Skeletal muscle tissue (tissue), 4 donors: ENCODE data around the gene IGSF8. TPM values are rescaled to one million over a fixed set of nuclear protein-coding genes. Genes with fewer than 3 reads are reported as not detected.

Experiments
- H3K27ac ChIP-seq: one replicate; pipeline ENCODE4 v1.7.0; 2013; ENCODE audit warnings: mild to moderate bottlenecking, low read depth, low read length, inconsistent platforms
- H3K27me3 ChIP-seq, 3 donors: one replicate each; pipeline ENCODE4 v1.7.0; 2013; ENCODE audit warnings: low read length in 3 of 3; ENCODE audit not compliant: control insufficient read depth in 3 of 3, insufficient read depth in 3 of 3
- H3K36me3 ChIP-seq, 3 donors: one replicate each; pipeline ENCODE4 v1.7.0; 2013; ENCODE audit warnings: low read length in 3 of 3; ENCODE audit not compliant: control insufficient read depth in 3 of 3, insufficient read depth in 3 of 3
- H3K4me1 ChIP-seq, 3 donors: one replicate each; pipeline ENCODE4 v1.7.0; 2013; ENCODE audit warnings: low read length in 3 of 3, mild to moderate bottlenecking in 3 of 3; ENCODE audit not compliant: control insufficient read depth in 3 of 3, insufficient read depth in 3 of 3
- H3K4me3 ChIP-seq, 3 donors: one replicate each; pipeline ENCODE4 v1.7.0; 2013; ENCODE audit warnings: low read length in 3 of 3
- H3K9ac ChIP-seq, 3 donors: one replicate each; pipeline ENCODE4 v1.7.0; 2013; ENCODE audit warnings: low read length in 3 of 3, mild to moderate bottlenecking in 3 of 3, moderate library complexity in 2 of 3, low read depth in 1 of 3
- H3K9me3 ChIP-seq, 3 donors: one replicate each; pipeline ENCODE4 v1.7.0; 2013; ENCODE audit warnings: low read length in 3 of 3; ENCODE audit not compliant: control insufficient read depth in 3 of 3
- total RNA-seq: library from RNA; depleted of rRNA; stranded (reverse); fragments of >200 nt; gene quantifications from one replicate; pipeline ENCODE4 v1.2.3, GENCODE V29; 2014
- donor health status: Osteomylitis.

Gene IGSF8
- total RNA-seq, 1 donor from 2014 or later: 11.5 TPM

DNA sequence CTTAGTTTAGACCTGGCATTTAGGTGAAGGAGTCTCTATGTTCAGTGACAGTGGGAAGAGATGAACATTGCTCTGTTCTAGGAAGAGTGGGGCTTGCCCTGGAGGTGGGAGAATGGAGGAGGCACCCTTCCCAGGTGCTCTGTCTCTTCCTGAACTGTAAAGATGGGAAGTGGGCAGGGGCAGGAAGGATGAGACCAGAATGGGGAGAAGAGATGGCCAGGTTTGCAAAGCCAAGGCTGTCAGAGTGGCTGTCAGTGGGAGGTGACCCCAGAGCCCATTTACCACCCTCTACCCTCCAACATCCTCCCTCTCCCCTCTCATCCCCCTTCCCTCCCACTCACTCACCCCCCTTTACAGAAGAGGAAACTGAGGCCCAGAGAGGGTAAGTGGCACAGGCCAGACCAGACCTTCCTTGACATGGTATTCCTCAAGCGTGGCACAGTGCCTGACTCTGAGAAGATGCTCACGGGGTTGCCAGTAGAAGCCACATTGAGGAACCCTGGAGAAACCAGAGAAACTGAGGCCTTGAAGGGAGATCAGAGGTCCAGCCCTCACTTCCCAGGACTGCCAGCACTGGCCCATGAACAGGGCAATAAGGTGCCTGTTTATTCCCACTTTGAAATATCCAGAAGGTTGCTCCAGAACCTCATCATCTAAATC lies 1.4 kb upstream of the IGSF8 start:
- Histone ChIP-seq H3K9me3 (no peaks in the 10 kb centered on the region), H3K27me3 (no peaks in the 10 kb centered on the region), H3K4me1 (peaks cover 46 to 71% (median 61%) of the 10 kb centered on the region in 3 donors), H3K9ac (peak overlapping the region in 2 of 3 donors; percentile 88 to 89), H3K27ac (peak overlapping the region; percentile 96), H3K36me3 (peaks cover 0 to 4% (median 0%) of the 10 kb centered on the region in 3 donors), H3K4me3 (no peak overlapping the region)

DNA sequence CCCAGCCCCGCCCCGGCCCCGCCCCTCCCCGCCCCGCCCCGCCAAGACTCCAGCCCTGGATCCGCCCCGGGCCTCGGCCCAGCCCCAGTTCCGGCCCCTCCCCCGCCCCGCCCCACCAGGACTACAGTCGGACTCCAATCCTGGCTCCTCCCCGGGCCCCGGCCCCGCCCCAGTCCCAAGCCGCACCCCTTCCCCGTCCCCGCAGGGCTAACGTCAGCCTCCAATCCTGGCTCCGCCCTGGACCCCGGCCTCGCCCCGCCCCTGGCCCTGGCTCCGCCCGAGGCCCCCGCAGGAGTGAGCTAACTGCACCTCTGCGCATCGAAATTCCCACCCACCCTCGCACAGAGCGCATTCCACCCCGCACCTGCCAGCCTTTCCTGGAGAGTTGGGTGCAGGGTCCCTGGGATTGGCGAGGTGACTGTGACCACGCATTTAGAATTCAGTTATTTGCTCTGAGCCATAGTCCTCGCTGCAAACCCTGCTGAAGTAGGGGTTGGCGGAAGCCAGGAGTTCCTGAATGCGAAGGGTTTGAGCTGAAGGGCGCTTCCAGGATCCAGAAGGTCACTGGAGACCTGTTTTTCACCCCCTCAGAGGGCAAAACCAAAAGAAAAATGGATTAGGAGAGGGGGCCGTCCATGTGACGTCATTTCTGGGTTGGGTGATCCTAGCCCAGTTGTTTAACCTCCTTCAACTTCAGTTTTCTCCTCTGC lies 588 bp upstream of the IGSF8 start:
- Histone ChIP-seq H3K9me3 (no peaks in the 10 kb centered on the region), H3K9ac (peak overlapping the region; percentile 88 to 97 (median 89)), H3K27ac (peak overlapping the region; percentile 96), H3K4me3 (peak overlapping the region; percentile 73 to 88 (median 87)), H3K36me3 (peaks cover 1 to 5% (median 4%) of the 10 kb centered on the region in 3 donors), H3K4me1 (peaks cover 46 to 71% (median 61%) of the 10 kb centered on the region in 3 donors), H3K27me3 (no peaks in the 10 kb centered on the region)

DNA sequence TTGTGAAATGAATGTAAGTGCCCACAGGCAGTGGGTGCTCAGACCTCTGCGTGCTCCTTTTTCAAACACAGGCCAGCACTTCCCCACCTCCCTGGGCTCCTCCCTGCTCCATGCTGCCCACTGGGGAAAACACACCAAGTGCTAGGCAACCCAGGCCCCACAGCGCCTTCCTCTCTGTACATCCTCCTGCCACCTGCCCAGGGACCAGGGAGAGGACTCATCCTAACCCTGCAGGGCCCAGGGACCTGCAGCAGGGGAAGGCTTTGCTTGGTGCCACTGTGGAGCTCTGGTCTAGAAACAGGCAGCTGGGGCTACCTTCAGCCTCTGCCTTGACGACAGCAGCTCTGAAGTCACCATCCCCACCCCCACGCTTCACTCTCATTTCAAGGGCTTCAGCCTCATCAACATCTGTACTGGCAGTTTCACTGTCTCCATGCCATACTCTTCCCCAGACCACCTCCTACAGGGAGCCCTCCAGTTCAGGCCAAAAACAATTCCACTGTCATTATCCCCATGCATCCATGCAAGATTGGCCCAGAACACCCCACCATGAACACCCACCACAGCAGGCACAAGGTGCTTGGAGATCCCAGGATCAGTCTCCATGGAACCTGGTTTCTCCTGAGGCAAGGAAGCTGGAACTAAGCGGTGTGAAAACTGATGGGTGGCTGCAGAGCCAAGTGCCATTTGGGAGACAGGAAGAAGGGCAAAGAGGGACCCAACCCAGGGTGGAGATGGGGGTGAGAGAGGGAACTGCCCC lies 1.1 kb downstream of the IGSF8 start:
- H3K27ac ChIP-seq: no peak overlapping the region
- peaks cover 39 to 56% (median 51%) of the 10 kb centered on the region in 3 donors for H3K4me1 ChIP-seq

DNA sequence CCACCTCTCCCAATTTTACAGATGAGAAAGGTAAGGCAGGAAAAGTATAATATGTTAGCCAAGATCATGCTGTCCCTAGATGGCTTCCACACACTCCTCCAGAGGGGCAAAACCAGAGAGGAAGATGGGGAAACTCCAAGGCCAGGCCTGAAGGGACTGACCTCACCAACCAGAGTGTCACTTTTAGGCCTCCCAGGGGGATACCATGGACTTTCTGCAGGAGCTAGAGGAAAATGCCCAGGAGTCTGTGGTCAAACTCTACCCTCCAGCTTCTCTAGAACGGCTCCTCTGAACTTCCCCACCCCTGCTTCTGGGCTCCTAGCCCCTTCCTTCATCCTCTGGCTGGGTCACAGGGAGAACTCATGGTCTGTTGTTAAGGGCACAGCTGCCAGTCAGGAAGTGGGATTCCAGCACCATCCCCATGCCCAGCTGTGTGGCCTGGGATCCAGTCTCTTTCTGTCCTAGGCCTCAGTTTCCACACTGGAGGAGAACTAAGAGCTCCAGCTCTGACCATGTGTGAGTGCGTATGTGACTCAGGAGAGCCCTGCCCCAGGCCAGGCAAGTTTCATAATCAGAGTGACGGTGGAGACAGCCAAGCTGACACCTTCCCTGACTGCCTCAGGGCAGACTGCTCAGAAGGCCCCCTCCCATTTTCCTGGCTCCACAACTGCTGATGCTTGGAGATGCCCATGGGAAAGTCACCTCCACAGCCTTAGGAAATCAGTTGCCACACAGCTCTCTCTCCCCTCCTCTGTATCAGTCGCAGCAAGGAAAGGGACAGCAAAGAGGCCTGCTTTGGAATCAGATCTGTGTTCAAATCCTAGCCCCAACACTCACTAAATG lies 1.9 kb downstream of the IGSF8 start:
- Histone ChIP-seq H3K4me1 (peaks cover 30 to 48% (median 43%) of the 10 kb centered on the region in 3 donors), H3K9ac (peak overlapping the region; percentile 33 to 88 (median 77)), H3K4me3 (peak overlapping the region in 2 of 3 donors; percentile 74 to 88), H3K9me3 (no peaks in the 10 kb centered on the region), H3K36me3 (peaks cover 16 to 19% (median 17%) of the 10 kb centered on the region in 3 donors), H3K27ac (no peak overlapping the region), H3K27me3 (no peaks in the 10 kb centered on the region)

More for the DNA sequence above, 1.1 kb downstream of the IGSF8 start:
- H3K4me3 ChIP-seq: peak overlapping the region; percentile 74 to 88 (median 85)
- no peaks in the 10 kb centered on the region for H3K9me3 ChIP-seq
- peak overlapping the region; percentile 77 to 88 (median 81) for H3K9ac ChIP-seq
- no peaks in the 10 kb centered on the region for H3K27me3 ChIP-seq
- H3K36me3 ChIP-seq: peaks cover 7 to 11% (median 11%) of the 10 kb centered on the region in 3 donors

DNA sequence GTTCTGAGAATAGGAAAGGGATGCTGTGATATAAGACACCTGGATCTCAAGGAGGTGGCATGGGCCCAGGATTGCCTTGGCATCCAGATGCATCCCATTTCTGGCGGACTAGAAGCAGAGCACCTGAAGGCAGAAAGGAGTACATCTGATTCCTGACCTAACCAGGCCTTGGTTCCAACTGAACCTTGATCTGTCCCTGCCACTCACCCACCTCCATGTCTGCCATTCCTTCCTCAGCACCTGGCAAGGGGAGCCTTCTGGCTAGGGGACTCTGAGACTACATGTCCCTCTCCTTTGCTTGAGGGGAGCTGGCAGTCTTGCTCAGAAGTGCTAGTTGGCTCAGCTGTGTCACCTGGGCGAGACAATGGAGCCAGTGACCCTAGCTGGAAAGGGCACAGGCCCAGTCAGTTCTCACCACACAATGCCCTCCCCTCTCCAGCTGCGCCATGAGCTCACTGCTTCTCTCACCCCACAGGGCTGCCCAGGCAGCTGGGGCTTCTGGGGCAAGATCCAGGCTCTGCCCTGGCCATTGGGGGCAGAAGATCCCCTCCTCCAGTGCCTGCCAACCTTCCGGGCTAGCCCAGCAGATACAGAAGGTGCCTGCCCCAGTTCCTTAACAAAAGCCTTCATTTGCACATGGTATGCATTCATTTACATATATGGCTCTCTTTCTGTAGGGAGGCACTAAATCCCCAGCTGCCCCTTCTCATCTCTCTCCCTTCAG lies 2.9 kb downstream of the IGSF8 start:
- Histone ChIP-seq H3K27me3 (no peaks in the 10 kb centered on the region), H3K27ac (no peak overlapping the region)

DNA sequence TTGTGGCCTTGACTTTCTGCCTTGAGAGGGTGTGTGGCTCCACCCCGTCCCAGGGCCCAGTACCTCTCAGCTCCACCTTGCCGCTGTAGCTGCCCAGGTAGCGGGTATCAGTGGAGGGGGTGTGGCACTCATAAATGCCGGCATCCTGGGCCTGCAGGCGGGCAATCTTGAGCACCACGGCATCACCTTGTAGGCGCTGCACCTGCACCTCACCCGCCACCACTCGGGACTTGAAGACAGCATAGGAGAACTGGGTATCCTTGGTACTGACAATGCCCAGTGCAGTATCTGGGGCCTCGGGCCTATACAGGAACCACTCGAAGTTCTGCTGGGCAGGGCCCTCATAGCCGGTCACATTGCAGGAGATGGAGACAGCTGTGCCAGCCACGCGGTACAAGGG lies 3.6 kb downstream of the IGSF8 start:
- Histone ChIP-seq H3K36me3 (peaks cover 19 to 31% (median 26%) of the 10 kb centered on the region in 3 donors), H3K27ac (no peak overlapping the region), H3K27me3 (no peaks in the 10 kb centered on the region), H3K4me1 (peaks cover 22 to 38% (median 30%) of the 10 kb centered on the region in 3 donors), H3K9me3 (no peaks in the 10 kb centered on the region), H3K4me3 (no peak overlapping the region), H3K9ac (peak overlapping the region in 1 of 3 donors; percentile 16)

More for the DNA sequence above, 2.9 kb downstream of the IGSF8 start:
- peaks cover 19 to 25% (median 25%) of the 10 kb centered on the region in 3 donors for H3K36me3 ChIP-seq
- peaks cover 22 to 39% (median 34%) of the 10 kb centered on the region in 3 donors for H3K4me1 ChIP-seq
- H3K9me3 ChIP-seq: no peaks in the 10 kb centered on the region
- no peak overlapping the region for H3K4me3 ChIP-seq
- peak overlapping the region in 1 of 3 donors; percentile 50 for H3K9ac ChIP-seq

DNA sequence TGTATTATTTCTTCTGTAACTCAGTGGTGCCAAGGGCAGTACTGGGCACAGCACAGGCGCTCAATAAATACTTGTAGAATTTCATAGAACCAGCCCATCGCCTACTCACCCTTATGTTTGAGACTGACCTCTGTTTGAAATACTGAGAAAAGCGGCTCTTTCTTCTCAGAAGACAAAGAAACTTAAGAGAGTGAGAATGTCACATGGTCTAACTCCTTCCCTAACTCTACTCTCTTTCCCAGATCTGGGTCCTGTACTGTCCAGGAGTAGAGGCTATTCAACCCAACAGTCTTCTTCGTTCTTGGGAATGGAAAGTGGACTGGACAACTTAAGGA lies 4.2 kb downstream of the IGSF8 start:
- no peak overlapping the region for H3K4me3 ChIP-seq
- H3K27ac ChIP-seq: no peak overlapping the region
- H3K4me1 ChIP-seq: peaks cover 19 to 32% (median 26%) of the 10 kb centered on the region in 3 donors
- H3K9ac ChIP-seq: no peak overlapping the region
- H3K9me3 ChIP-seq: no peaks in the 10 kb centered on the region
- peaks cover 19 to 31% (median 26%) of the 10 kb centered on the region in 3 donors for H3K36me3 ChIP-seq
- no peaks in the 10 kb centered on the region for H3K27me3 ChIP-seq

DNA sequence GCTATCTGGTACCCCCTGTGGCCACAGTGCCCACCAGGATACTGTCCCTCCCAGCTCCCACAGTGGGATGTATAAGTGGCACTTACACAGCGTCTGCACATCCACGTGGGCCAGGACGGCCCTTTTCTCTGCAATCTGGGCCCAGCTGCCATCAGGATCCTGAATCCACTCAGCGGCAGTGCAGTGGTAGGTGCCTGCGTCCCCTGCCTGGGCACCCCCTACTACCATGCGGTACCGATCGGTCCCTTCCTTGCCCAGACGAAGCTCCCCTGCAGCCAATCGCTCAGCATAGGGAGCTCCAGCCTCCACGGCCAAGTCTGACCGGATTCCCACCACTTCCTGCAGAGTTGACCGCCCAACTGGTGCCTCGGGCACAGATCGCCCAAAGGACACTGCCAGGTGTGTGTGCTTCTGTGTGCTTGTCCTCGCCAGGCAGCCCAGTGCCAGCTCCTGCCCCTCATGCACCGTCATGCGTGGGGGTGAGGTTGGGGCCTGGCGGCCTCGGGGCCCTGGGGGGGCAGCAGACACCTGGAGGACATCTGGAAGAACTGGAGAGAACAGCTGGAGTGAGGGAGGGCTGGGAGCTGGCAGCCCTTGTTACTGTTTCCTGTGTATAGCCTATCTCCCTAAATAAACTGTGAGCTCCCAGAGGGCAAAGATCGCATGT lies 4.7 kb downstream of the IGSF8 start:
- Histone ChIP-seq H3K27ac (no peak overlapping the region), H3K36me3 (peaks cover 19 to 31% (median 26%) of the 10 kb centered on the region in 3 donors), H3K4me3 (no peak overlapping the region), H3K9me3 (no peaks in the 10 kb centered on the region), H3K4me1 (peaks cover 16 to 29% (median 23%) of the 10 kb centered on the region in 3 donors), H3K27me3 (no peaks in the 10 kb centered on the region), H3K9ac (no peak overlapping the region)
